GM12878 (cell line): ENCODE measurements around the gene CSTPP1. TPM values are rescaled to one million over a fixed set of nuclear protein-coding genes. Genes with fewer than 3 reads are reported as not detected.

Experiments used
- ATAC-seq: fragments of 200-7000 bp; cut with Tn5 transposase; 3 replicates; pipeline ENCODE4 v1.9.1; 2020; ENCODE audit warnings: mild to moderate bottlenecking, moderate library complexity
- Bru-seq: library from RNA; stranded (reverse); fragments of 400-500 nt; gene quantifications from one replicate; lab custom pipeline; 2021; lab: Mats Ljungman, UMichigan
- BruChase-seq, 2 experiments: library from RNA; stranded (reverse); fragments of 400-500 nt; gene quantifications; one replicate each; lab custom pipeline; 2021; lab: Mats Ljungman, UMichigan
- BruUV-seq: library from RNA; stranded (reverse); fragments of 400-500 nt; replicated peaks from 2 replicates; lab custom pipeline; 2021; lab: Mats Ljungman, UMichigan
- CTCF ChIA-PET: fragments of 300-600 bp; sonication (Branson Sonifier 250); formaldehyde crosslinking; extraction: SDS; loops from one replicate; lab custom pipeline; 2021; ENCODE audit warnings: inconsistent platforms; lab: Yijun Ruan, JAX
- POLR2A ChIA-PET: fragments of 350-600 bp; formaldehyde crosslinking; extraction: SDS; loops from one replicate; lab custom pipeline; 2021; ENCODE audit warnings: inconsistent platforms; lab: Charles Lee
- RAD21 ChIA-PET: fragments of 300-600 bp; sonication (Branson Sonifier 250); formaldehyde crosslinking; loops from one replicate; lab custom pipeline; 2023; ENCODE audit warnings: antibody characterized with exemption; ENCODE audit not compliant: unreplicated experiment; lab: Charles Lee
- SMC1A ChIA-PET: fragments of 300-600 bp; sonication (Branson Sonifier 250); formaldehyde crosslinking; loops from one replicate; lab custom pipeline; 2023; ENCODE audit not compliant: unreplicated experiment, uncharacterized antibody; lab: Charles Lee
- DNase-seq: peaks from one replicate; pipeline ENCODE4 v3.0.0-alpha.2; 2011; ENCODE audit warnings: low read depth, low spot score
- FAIRE-seq: peaks from 3 replicates; lab custom pipeline; 2011; peaks lifted over from hg19 to GRCh38; lab: Jason Lieb, UNC
- H2AFZ ChIP-seq: 2 replicates; pipeline ENCODE4 v1.6.0; 2011; ENCODE audit warnings: low read depth, low read length, control low read depth; ENCODE audit not compliant: control insufficient read depth
- H3K27ac ChIP-seq: 2 replicates; pipeline ENCODE4 v1.5.1; 2011; ENCODE audit warnings: control low read depth; ENCODE audit not compliant: control insufficient read depth, insufficient read depth
- H3K27me3 ChIP-seq, 2 experiments: replicated peaks in 1 of 2; 2 replicates each; pipeline versions ENCODE4 v1.6.0 to v1.6.1; 2011; ENCODE audit warnings: low read length in 1 of 2; ENCODE audit not compliant: control insufficient read depth in 2 of 2, insufficient read depth in 2 of 2
- H3K36me3 ChIP-seq, 2 experiments: 2 replicates each; pipeline ENCODE4 v1.5.1; 2011; ENCODE audit warnings: low read length in 1 of 2; ENCODE audit not compliant: control insufficient read depth in 2 of 2, insufficient read depth in 2 of 2
- H3K4me1 ChIP-seq: 2 replicates; pipeline ENCODE4 v1.6.1; 2011; ENCODE audit warnings: mild to moderate bottlenecking, low read length, moderate library complexity, mixed read lengths; ENCODE audit not compliant: control insufficient read depth, insufficient read depth
- H3K4me2 ChIP-seq: 2 replicates; pipeline ENCODE4 v1.6.0; 2011; ENCODE audit warnings: control low read depth; ENCODE audit not compliant: control insufficient read depth, insufficient read depth
- H3K4me3 ChIP-seq: fragments of 200-600 bp; sonication (generic); 2 replicates; pipeline ENCODE4 v1.5.1; 2016
- H3K79me2 ChIP-seq: 2 replicates; pipeline ENCODE4 v1.6.0; 2011; ENCODE audit warnings: low read length; ENCODE audit not compliant: control insufficient read depth, insufficient read depth
- H3K9ac ChIP-seq: 2 replicates; pipeline ENCODE4 v1.8.0; 2011; ENCODE audit warnings: low read length, control low read depth, mixed read lengths; ENCODE audit not compliant: control insufficient read depth, insufficient read depth
- H3K9me3 ChIP-seq: replicated peaks from 3 replicates; pipeline ENCODE4 v1.5.1; 2011; ENCODE audit warnings: mild to moderate bottlenecking, low read length; ENCODE audit not compliant: control insufficient read depth, insufficient read depth
- H4K20me1 ChIP-seq: 2 replicates; pipeline ENCODE4 v1.6.0; 2011; ENCODE audit not compliant: control insufficient read depth, insufficient read depth
- JUND ChIP-seq: IDR thresholded peaks from 2 replicates; pipeline ENCODE4 v1.6.1; 2012; ENCODE audit warnings: low read depth, mild to moderate bottlenecking, low read length, improper control_type of control experiment, moderate library complexity
- SREBF1 ChIP-seq: IDR thresholded peaks from 2 replicates; pipeline ENCODE4 v1.6.1; 2012; ENCODE audit warnings: mild to moderate bottlenecking, low read length
- TCF3 ChIP-seq: IDR thresholded peaks from 2 replicates; pipeline ENCODE4 v1.6.1; 2012; ENCODE audit warnings: low read depth, mild to moderate bottlenecking, low read length, borderline replicate concordance; ENCODE audit not compliant: insufficient read depth
- WRNIP1 ChIP-seq: IDR thresholded peaks from 2 replicates; pipeline ENCODE4 v1.6.1; 2011; ENCODE audit warnings: low read depth, low read length, improper control_type of control experiment, borderline replicate concordance
- YBX1 ChIP-seq: fragments of 450-650 bp; IDR thresholded peaks from 2 replicates; pipeline ENCODE4 v1.6.1; 2016; ENCODE audit warnings: antibody characterized with exemption
- WGBS: methylation state at CpG from one replicate; pipeline ENCODE4 v1.1.6; 2016; ENCODE audit warnings: low lambda C conversion rate; ENCODE audit not compliant: insufficient replicate concordance, insufficient coverage; ENCODE audit errors: missing lambda C conversion rate; 5-methylcytosine and 5-hydroxymethylcytosine counted together
- in situ Hi-C: fragments of 300-500 bp; cut with MboI; formaldehyde crosslinking; loops from 9 replicates; pipeline ENCODE4 v1.14.3; 2018; ENCODE audit warnings: mixed read lengths
- intact Hi-C: fragments of 100-400 bp; cut with micrococcal nuclease; formaldehyde crosslinking; loops from one replicate; pipeline ENCODE4 v1.14.2; 2022; ENCODE audit not compliant: unreplicated experiment
- long read RNA-seq, 2 experiments: library from polyadenylated mRNA; unstranded; transcript quantifications; one replicate each; pipeline ENCODE4 v2.0.0, GENCODE V29; 2019 to 2020
- polyA minus RNA-seq, 3 experiments: library from RNA; depleted of rRNA, polyadenylated mRNA; stranded (reverse); fragments of >200 nt; gene quantifications; 2 replicates each; pipeline ENCODE4 v1.2.3, GENCODE V29; 2011
- polyA plus RNA-seq, 11 experiments: library from polyadenylated mRNA; depleted of rRNA in 4 of 11; unstranded in 6 of 11; stranded (reverse) in 5 of 11; fragments of >200 nt; fragmentation: Nextera tagmentation in 4 of 11; fragmentation: Illumina TruSeq in 1 of 11; extraction: Ambion mirVana in 4 of 11; extraction: Trizol in 1 of 11; gene quantifications; 1 replicate in 1 of 11; 2 replicates in 10 of 11; pipeline versions ENCODE4 v1.2.1 to v1.2.3, GENCODE V29; 2011 to 2016; ENCODE audit warnings: inconsistent platforms in 2 of 11, missing spikeins in 2 of 11, low read depth in 1 of 11
- total RNA-seq, 4 experiments: library from RNA; depleted of rRNA in 3 of 4; stranded (reverse); fragments of >200 nt in 3 of 4; fragmentation: Illumina TruSeq in 1 of 4; extraction: Trizol in 1 of 4; gene quantifications; 2 replicates each; pipeline versions ENCODE4 v1.2.1 to v1.2.3, GENCODE V29; 2013 to 2021
- TF ChIP-seq, protein P1 (sequence below): IDR thresholded peaks from 2 replicates; pipeline ENCODE4 v1.6.1; 2012; ENCODE audit warnings: improper control_type of control experiment, low read depth, low read length; ENCODE audit not compliant: insufficient replicate concordance
- TF ChIP-seq, protein P2 (sequence below), 3 experiments: IDR thresholded peaks in 2 of 3; conservative IDR thresholded peaks in 1 of 3; 2 replicates each; pipeline ENCODE4 v1.5.1; 2011; ENCODE audit warnings: low read depth in 3 of 3, low read length in 3 of 3, mild to moderate bottlenecking in 3 of 3, control low read depth in 2 of 3, moderate library complexity in 2 of 3, inconsistent platforms in 1 of 3, mixed read lengths in 1 of 3; ENCODE audit not compliant: control insufficient read depth in 2 of 3, insufficient read depth in 1 of 3; ENCODE audit errors: extremely low read depth in 1 of 3

CSTPP1 gene, protein sequence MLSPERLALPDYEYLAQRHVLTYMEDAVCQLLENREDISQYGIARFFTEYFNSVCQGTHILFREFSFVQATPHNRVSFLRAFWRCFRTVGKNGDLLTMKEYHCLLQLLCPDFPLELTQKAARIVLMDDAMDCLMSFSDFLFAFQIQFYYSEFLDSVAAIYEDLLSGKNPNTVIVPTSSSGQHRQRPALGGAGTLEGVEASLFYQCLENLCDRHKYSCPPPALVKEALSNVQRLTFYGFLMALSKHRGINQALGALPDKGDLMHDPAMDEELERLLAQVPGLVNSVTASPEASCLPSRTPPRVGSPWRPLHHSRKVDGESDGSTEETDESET
- 65.5 and 70.7 TPM in 2 replicates for total RNA-seq (2013; cell fraction: nucleolus; rRNA removed)
- 16.0 and 19.6 TPM in 2 replicates for total RNA-seq (2014; rRNA removed)
- 12.3 and 13.9 TPM in 2 replicates for total RNA-seq (2014; rRNA removed; fragmentation: Illumina TruSeq; extraction: Trizol)
- 15.0 and 16.5 TPM in 2 replicates for total RNA-seq (2021)
- 12.4 TPM for polyA plus RNA-seq (2011; ENCODE audit: low read depth)
- 12.0 and 15.6 TPM in 2 replicates for polyA plus RNA-seq (2011; rRNA removed)
- 26.5 and 26.6 TPM in 2 replicates for polyA plus RNA-seq (2011; cell fraction: cytosol; rRNA removed)
- polyA plus RNA-seq (2011; cell fraction: nucleus; rRNA removed): 24.0 and 24.4 TPM in 2 replicates
- 19.7 and 20.9 TPM in 2 replicates for polyA plus RNA-seq (2012)
- 13.5 and 18.5 TPM in 2 replicates for polyA plus RNA-seq (2014; fragmentation: Illumina TruSeq; extraction: Trizol)
- 1 to 10 TPM; 7.1 to 9.7 TPM for polyA plus RNA-seq (2014; fragmentation: Nextera tagmentation; extraction: Ambion mirVana)
- 18.0 and 19.7 TPM in 2 replicates for polyA plus RNA-seq (2014; rRNA removed)
- 10 to 100 TPM; 22.4 to 23.4 TPM for polyA plus RNA-seq (2016; fragmentation: Nextera tagmentation; extraction: Ambion mirVana)
- 22.5 and 31.7 TPM in 2 replicates for polyA minus RNA-seq (2011; rRNA and poly(A)+ RNA removed)
- 9.5 TPM in 2 replicates for polyA minus RNA-seq (2011; cell fraction: cytosol; rRNA and poly(A)+ RNA removed)
- 17.7 and 28.9 TPM in 2 replicates for polyA minus RNA-seq (2011; cell fraction: nucleus; rRNA and poly(A)+ RNA removed)
- percentile 58 among the genes with signal in this experiment for Bru-seq, nascent RNA
- percentile 65 among the genes with signal in this experiment for BruChase-seq, experiment 1, labeled RNA remaining after a 6-hour chase
- BruChase-seq, experiment 2, labeled RNA remaining after a 2-hour chase: percentile 65 among the genes with signal in this experiment
- long read RNA-seq, experiment 1, transcript C11orf49-201 (9 exons, 1,645 nt): major isoform, 14 of 25 reads
- long read RNA-seq, experiment 1, partial matches to known transcripts: 0 of 25 reads
- long read RNA-seq, experiment 1, other reads (novel, unspliced or antisense): 5 of 25 reads
- long read RNA-seq, experiment 2, transcript C11orf49-201 (9 exons, 1,645 nt): major isoform, 56 of 114 reads
- long read RNA-seq, experiment 2, transcript C11orf49-207 (8 exons, 1,527 nt): minor isoform, 19 of 114 reads
- long read RNA-seq, experiment 2, transcript C11orf49-205 (3 exons, 825 nt): minor isoform, 5 of 114 reads
- long read RNA-seq, experiment 2, partial matches to known transcripts: 4 of 114 reads
- long read RNA-seq, experiment 2, other reads (novel, unspliced or antisense): 19 of 114 reads

DNA sequence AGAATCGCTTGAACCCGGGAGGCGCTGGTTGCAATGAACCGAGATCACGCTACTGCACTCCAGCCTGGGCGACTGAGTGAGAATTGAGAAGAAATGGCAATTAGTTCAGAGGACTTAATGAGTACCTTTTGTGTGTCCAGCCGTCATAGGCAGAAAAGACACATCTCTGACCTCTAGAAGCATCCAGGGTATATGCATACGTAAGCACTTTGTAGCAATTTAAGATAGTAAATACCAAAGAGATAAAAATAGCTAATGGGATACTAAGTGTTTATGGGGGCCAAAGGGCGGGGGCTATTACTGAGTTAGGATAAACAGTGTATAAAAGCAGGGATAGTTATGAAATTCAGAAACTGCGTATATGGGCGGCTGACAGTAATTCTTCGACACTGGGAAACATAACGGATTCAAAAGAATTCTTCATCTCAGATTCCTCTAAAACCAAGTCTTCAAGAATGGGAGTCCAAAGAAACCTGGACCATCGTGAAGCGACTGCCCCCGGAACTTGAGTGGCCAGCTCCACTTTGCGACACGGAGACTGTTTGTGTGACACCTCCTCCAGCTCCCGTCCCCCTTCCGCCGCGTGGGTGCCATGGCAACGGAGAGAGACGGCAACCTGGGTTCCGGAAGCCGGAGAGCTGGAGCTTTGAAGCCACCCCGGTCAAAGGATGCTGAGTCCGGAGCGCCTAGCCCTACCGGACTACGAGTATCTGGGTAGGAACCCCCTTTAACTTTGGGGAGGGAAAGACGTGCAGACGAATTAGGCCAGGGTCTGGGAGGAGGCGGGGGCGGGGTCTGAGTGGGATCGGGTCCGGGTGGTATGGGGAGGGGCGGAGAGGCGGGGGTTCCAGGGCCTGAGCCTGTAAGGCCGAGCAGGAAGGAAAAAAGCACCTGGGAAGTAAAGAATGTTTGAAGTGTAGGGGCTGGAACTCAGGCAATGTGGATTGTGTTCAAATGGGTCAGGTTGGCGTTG is at the start of gene CSTPP1:
Gene CSTPP1 (plus strand): TSS at position 624 of the 973 bp plus-strand sequence. CDS start 45 bp downstream, at position 669.
- Histone ChIP-seq H3K9ac (peak within 1 kb of the TSS; percentile 50), H2AFZ (peak within 1 kb of the TSS; percentile 99), H3K79me2 (peaks cover 4% of the 10 kb centered on the region), H3K9me3 (no peaks in the 10 kb centered on the region), H3K27ac (no peak within 1 kb of the TSS), H3K27me3 (no peaks in the 10 kb centered on the region), H4K20me1 (no peaks in the 10 kb centered on the region), H3K4me1 (no peaks in the 10 kb centered on the region; the same call in 1 of the 2 replicates), H3K4me2 (peak within 1 kb of the TSS; percentile 96), H3K36me3 (no peaks in the 10 kb centered on the region), H3K4me3 (peak within 1 kb of the TSS; percentile 73)
- DNase-seq: peak; percentile 77
- peak; percentile 99 for ATAC-seq
- ChIA-PET SMC1A (interaction anchor here (0.7 to 2.0 kb wide), 9 partner anchors 11 to 217 kb away, joined by 3 to 5 read pairs (median 4); no protein-coding TSS in a partner anchor), CTCF (interaction anchor here (0.8 to 1.4 kb wide), 5 partner anchors 15 to 778 kb away, joined by 3 to 4 read pairs (median 3); no protein-coding TSS in a partner anchor), POLR2A (interaction anchor here (1.4 kb wide), 1 partner anchor 279 kb away, joined by 5 read pairs; the partner anchor contains the start of gene DDB2), RAD21 (interaction anchor here (1.3 to 1.7 kb wide), 3 partner anchors 85 to 216 kb away, joined by 3 to 8 read pairs (median 5); no protein-coding TSS in a partner anchor)
- 20% methylated on average over 33 of the region's 41 CpGs for WGBS
- no TSS peak for BruUV-seq
- in situ Hi-C loops (no loop called here), intact Hi-C loops (no loop called here)
- peak; percentile 92 for FAIRE-seq
- TF ChIP-seq WRNIP1 (peak; percentile 93; the same call in 1 of the 2 replicates), JUND (no peak), YBX1 (no peak), TCF3 (no peak), SREBF1 (no peak)
- TF ChIP-seq, protein P1, sequence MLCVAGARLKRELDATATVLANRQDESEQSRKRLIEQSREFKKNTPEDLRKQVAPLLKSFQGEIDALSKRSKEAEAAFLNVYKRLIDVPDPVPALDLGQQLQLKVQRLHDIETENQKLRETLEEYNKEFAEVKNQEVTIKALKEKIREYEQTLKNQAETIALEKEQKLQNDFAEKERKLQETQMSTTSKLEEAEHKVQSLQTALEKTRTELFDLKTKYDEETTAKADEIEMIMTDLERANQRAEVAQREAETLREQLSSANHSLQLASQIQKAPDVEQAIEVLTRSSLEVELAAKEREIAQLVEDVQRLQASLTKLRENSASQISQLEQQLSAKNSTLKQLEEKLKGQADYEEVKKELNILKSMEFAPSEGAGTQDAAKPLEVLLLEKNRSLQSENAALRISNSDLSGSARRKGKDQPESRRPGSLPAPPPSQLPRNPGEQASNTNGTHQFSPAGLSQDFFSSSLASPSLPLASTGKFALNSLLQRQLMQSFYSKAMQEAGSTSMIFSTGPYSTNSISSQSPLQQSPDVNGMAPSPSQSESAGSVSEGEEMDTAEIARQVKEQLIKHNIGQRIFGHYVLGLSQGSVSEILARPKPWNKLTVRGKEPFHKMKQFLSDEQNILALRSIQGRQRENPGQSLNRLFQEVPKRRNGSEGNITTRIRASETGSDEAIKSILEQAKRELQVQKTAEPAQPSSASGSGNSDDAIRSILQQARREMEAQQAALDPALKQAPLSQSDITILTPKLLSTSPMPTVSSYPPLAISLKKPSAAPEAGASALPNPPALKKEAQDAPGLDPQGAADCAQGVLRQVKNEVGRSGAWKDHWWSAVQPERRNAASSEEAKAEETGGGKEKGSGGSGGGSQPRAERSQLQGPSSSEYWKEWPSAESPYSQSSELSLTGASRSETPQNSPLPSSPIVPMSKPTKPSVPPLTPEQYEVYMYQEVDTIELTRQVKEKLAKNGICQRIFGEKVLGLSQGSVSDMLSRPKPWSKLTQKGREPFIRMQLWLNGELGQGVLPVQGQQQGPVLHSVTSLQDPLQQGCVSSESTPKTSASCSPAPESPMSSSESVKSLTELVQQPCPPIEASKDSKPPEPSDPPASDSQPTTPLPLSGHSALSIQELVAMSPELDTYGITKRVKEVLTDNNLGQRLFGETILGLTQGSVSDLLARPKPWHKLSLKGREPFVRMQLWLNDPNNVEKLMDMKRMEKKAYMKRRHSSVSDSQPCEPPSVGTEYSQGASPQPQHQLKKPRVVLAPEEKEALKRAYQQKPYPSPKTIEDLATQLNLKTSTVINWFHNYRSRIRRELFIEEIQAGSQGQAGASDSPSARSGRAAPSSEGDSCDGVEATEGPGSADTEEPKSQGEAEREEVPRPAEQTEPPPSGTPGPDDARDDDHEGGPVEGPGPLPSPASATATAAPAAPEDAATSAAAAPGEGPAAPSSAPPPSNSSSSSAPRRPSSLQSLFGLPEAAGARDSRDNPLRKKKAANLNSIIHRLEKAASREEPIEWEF: no peak
- TF ChIP-seq, protein P2, sequence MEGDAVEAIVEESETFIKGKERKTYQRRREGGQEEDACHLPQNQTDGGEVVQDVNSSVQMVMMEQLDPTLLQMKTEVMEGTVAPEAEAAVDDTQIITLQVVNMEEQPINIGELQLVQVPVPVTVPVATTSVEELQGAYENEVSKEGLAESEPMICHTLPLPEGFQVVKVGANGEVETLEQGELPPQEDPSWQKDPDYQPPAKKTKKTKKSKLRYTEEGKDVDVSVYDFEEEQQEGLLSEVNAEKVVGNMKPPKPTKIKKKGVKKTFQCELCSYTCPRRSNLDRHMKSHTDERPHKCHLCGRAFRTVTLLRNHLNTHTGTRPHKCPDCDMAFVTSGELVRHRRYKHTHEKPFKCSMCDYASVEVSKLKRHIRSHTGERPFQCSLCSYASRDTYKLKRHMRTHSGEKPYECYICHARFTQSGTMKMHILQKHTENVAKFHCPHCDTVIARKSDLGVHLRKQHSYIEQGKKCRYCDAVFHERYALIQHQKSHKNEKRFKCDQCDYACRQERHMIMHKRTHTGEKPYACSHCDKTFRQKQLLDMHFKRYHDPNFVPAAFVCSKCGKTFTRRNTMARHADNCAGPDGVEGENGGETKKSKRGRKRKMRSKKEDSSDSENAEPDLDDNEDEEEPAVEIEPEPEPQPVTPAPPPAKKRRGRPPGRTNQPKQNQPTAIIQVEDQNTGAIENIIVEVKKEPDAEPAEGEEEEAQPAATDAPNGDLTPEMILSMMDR (IDR thresholded peaks at IDR 0.05 in 2 of 3, conservative IDR thresholded peaks at IDR 0.05 in 1 of 3; ENCODE audit: control insufficient read depth in 2 of 3, extremely low read depth in 1 of 3, insufficient read depth in 1 of 3, low read depth in 3 of 3, low read length in 3 of 3): no peak
